OCI-M2 (cell line): ENCODE data around the gene TNFRSF18.
"Not testable (repeated sequence)": the region's sequence is repeated elsewhere in the genome, so short reads cannot be mapped to it uniquely, and the experiment has no call there.

Experiments
- DNase-seq: peaks from one replicate; lab custom pipeline; 2025; ENCODE audit not compliant: unreplicated experiment; lab: John Stamatoyannopoulos, UW

Gene TNFRSF18

GRCh38 chr1:1199141-1199960 is 7.0 kb downstream of the TNFRSF18 start:
- DNase-seq = no peak

- no peak for DNase-seq
These were observed 7.8 kb downstream of the TNFRSF18 start for GRCh38 chr1:1198423-1199140.

GRCh38 chr1:1197551-1198422 is 8.6 kb downstream of the TNFRSF18 start:
- DNase-seq = no peak

- DNase-seq = no peak
These were observed 9.2 kb downstream of the TNFRSF18 start for GRCh38 chr1:1197188-1197500.

GRCh38 chr1:1196431-1197187 is 9.8 kb downstream of the TNFRSF18 start:
- no peak for DNase-seq

- DNase-seq = not testable (repeated sequence)
These were observed 10.7 kb downstream of the TNFRSF18 start for GRCh38 chr1:1195726-1196125.

GRCh38 chr1:1194723-1195122 is 11.7 kb downstream of the TNFRSF18 start:
- no peak for DNase-seq

- no peak for DNase-seq
These were observed 14.7 kb downstream of the TNFRSF18 start for GRCh38 chr1:1191734-1192133.

- DNase-seq = no peak
These were observed 17.3 kb downstream of the TNFRSF18 start for GRCh38 chr1:1189111-1189510.

GRCh38 chr1:1187938-1188337 is 18.5 kb downstream of the TNFRSF18 start:
- no peak for DNase-seq

- no peak for DNase-seq
These were observed 21.2 kb downstream of the TNFRSF18 start for GRCh38 chr1:1185101-1185765.

- no peak for DNase-seq
These were observed 22.3 kb downstream of the TNFRSF18 start for GRCh38 chr1:1183833-1184775.

GRCh38 chr1:1183221-1183747 is 23.1 kb downstream of the TNFRSF18 start:
- DNase-seq = no peak

- DNase-seq = no peak
These were observed 23.7 kb downstream of the TNFRSF18 start for GRCh38 chr1:1182491-1183220.

GRCh38 chr1:1181938-1182410 is 24.4 kb downstream of the TNFRSF18 start:
- no peak for DNase-seq

- DNase-seq = no peak
These were observed 25.1 kb downstream of the TNFRSF18 start for GRCh38 chr1:1181129-1181937.
